ENCODE data around the gene RNF175. TPM values are rescaled to one million over a fixed set of nuclear protein-coding genes. Genes with fewer than 3 reads are reported as not detected.

The RNF175 gene
- total RNA-seq, 1 donor from 2014 or later: 5.5 TPM

- peak; percentile 76 for DNase-seq (ENCODE audit: low read depth)
These were observed 11.4 kb downstream of the RNF175 start for GRCh38 chr4:153748378-153748777.

GRCh38 chr4:153747406-153747955 lies 12.3 kb downstream of the RNF175 start:
- no peak for DNase-seq (ENCODE audit: low read depth)

GRCh38 chr4:153745651-153746050 lies 14.2 kb downstream of the RNF175 start:
- DNase-seq (ENCODE audit: low read depth): no peak

- DNase-seq (ENCODE audit: low read depth): no peak
These were observed 18.3 kb downstream of the RNF175 start for GRCh38 chr4:153741541-153741940.

GRCh38 chr4:153735906-153736461 lies 23.8 kb downstream of the RNF175 start:
- DNase-seq (ENCODE audit: low read depth): peak; percentile 9

GRCh38 chr4:153733751-153734448 lies 25.9 kb downstream of the RNF175 start:
- DNase-seq (ENCODE audit: low read depth): no peak

- DNase-seq (ENCODE audit: low read depth): peak; percentile 29
These were observed 28.6 kb downstream of the RNF175 start for GRCh38 chr4:153731239-153731638.

GRCh38 chr4:153729895-153730294 lies 29.9 kb downstream of the RNF175 start:
- DNase-seq (ENCODE audit: low read depth): no peak

GRCh38 chr4:153728660-153729059 lies 31.2 kb downstream of the RNF175 start:
- no peak for DNase-seq (ENCODE audit: low read depth)

GRCh38 chr4:153728151-153728550 lies 31.7 kb downstream of the RNF175 start:
- no peak for DNase-seq (ENCODE audit: low read depth)

- no peak for DNase-seq (ENCODE audit: low read depth)
These were observed 34.0 kb downstream of the RNF175 start for GRCh38 chr4:153725831-153726154.

GRCh38 chr4:153725136-153725830 lies 34.5 kb downstream of the RNF175 start:
- no peak for DNase-seq (ENCODE audit: low read depth)

GRCh38 chr4:153724606-153725005 lies 35.2 kb downstream of the RNF175 start:
- no peak for DNase-seq (ENCODE audit: low read depth)

- DNase-seq (ENCODE audit: low read depth): no peak
These were observed 37.8 kb downstream of the RNF175 start for GRCh38 chr4:153722036-153722435.

GRCh38 chr4:153713866-153714646 lies 45.8 kb downstream of the RNF175 start:
- DNase-seq (ENCODE audit: low read depth): peak; percentile 25

GRCh38 chr4:153710681-153711080 lies 49.1 kb downstream of the RNF175 start:
- DNase-seq (ENCODE audit: low read depth): no peak

GRCh38 chr4:153706519-153706918 lies 53.3 kb downstream of the RNF175 start:
- DNase-seq (ENCODE audit: low read depth): no peak

GRCh38 chr4:153705743-153706468 lies 53.9 kb downstream of the RNF175 start:
- no peak for DNase-seq (ENCODE audit: low read depth)

GRCh38 chr4:153704522-153704921 lies 55.3 kb downstream of the RNF175 start:
- DNase-seq (ENCODE audit: low read depth): no peak

- DNase-seq (ENCODE audit: low read depth): peak; percentile 3
These were observed 74.9 kb downstream of the RNF175 start for GRCh38 chr4:153684971-153685371.

- DNase-seq (ENCODE audit: low read depth): peak; percentile 2
These were observed 75.4 kb downstream of the RNF175 start, which contains the start of gene TLR2 for GRCh38 chr4:153684182-153684970. Gene TLR2 (plus strand): TSS chr4:153684280. CDS start chr4:153702908, 18,628 bp downstream.

Measured in renal cortical epithelial cell (primary cell).